ENCODE results near the gene SPON1. TPM values are rescaled to one million over a fixed set of nuclear protein-coding genes. Genes with fewer than 3 reads are reported as not detected.
"Not testable (repeated sequence)": the region's sequence is repeated elsewhere in the genome, so short reads cannot be mapped to it uniquely, and the experiment has no call there.

SPON1 gene
- total RNA-seq, 1 experiment from 2014 or later: not detected

DNA sequence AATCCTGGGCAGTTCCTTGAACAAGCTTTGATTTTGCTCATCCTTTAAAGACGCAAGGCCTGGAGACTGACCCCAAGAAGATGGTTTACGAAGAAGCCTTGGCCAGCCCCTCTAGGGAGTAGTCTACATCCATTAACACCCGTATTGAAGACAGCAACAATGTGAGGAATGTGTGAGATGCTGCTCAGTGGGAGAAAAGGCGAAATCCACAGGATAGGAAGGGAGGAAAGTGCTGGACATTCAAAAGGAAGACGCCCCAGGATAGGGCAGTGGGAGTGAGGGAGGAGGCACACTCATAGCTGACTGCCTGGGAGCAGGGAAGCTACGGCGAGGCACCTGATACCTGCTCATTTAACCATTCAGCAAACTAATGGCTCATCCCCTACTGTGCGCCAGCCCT, 282.4 kb downstream of the SPON1 start:
- Histone ChIP-seq H3K27me3 (no peaks in the 10 kb centered on the region), H3K9me3 (no peaks in the 10 kb centered on the region), H3K4me3 (no peak overlapping the region), H3K36me3 (no peaks in the 10 kb centered on the region)
- no peak for DNase-seq

- Histone ChIP-seq H3K9me3 (no peaks in the 10 kb centered on the region), H3K36me3 (no peaks in the 10 kb centered on the region), H3K27me3 (no peaks in the 10 kb centered on the region), H3K4me3 (no peak overlapping the region)
- no peak for DNase-seq
Measured at GRCh38 chr11:14245444-14245843, 282.9 kb downstream of the SPON1 start.

DNA sequence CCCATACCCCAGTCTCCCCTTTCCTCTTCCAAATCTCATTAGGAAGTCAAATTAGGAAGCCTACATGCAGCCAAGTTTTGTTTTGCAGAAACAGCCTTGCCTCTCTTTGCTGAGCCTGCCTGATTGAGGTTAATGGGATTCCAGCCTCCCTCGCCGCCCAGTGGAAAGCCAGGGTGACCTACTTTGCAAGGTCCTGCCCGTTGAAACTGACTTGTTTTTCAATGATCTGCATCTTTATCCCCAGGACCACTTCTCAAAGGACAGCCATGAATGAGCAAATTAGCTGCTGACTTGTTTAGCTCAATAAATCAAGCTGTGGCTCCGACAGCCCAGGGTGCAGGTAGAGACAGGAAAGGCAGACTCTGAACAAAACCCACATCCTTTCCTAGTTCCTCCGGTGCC, 286.1 kb downstream of the SPON1 start:
- DNase-seq: no peak
- Histone ChIP-seq H3K9me3 (no peaks in the 10 kb centered on the region), H3K36me3 (no peaks in the 10 kb centered on the region), H3K27me3 (no peaks in the 10 kb centered on the region), H3K4me3 (no peak overlapping the region)

GRCh38 chr11:14249121-14249963, 286.8 kb downstream of the SPON1 start:
- no peaks in the 10 kb centered on the region for H3K27me3 ChIP-seq
- DNase-seq: no peak
- H3K9me3 ChIP-seq: no peaks in the 10 kb centered on the region
- no peaks in the 10 kb centered on the region for H3K36me3 ChIP-seq
- H3K4me3 ChIP-seq: no peak overlapping the region

DNA sequence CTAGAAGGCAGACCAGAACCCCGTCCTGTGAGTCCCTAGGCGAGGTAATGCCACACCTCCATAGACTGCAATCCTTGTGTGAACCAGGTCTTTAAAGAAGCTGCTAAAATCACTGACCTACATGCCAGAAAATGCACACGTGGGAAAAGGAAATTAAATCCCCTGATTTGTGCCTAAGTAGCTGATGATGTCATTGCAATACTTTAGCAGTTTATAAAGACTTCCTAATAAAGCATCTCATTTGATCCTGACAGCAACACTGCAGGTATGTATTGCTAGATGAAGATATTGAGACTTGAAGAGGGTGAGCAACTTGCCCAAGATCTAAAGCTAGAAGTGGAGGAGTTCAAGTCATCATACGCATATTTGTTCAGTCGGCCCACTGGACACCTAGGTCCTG, 289.2 kb downstream of the SPON1 start:
- Histone ChIP-seq H3K4me3 (no peak overlapping the region), H3K9me3 (no peaks in the 10 kb centered on the region), H3K36me3 (no peaks in the 10 kb centered on the region), H3K27me3 (no peaks in the 10 kb centered on the region)
- no peak for DNase-seq

DNA sequence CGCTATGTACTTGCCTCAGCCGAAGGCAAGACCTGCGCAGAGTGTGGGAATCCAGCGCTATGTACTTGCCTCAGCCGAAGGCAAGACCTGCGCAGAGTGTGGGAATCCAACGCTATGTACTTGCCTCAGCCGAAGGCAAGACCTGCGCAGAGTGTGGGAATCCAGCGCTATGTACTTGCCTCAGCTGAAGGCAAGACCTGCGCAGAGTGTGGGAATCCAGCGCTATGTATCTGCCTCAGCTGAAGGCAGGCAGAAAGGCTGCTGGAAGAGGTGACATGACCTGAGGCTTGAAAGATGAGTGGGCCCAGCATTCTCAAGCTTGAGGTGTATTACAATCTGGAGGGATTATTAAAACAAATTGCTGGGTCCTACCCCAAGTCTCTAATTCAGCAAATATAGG, 290.0 kb downstream of the SPON1 start:
- H3K4me3 ChIP-seq, H3K36me3 ChIP-seq, DNase-seq, H3K9me3 ChIP-seq, H3K27me3 ChIP-seq: not testable (repeated sequence)

- Histone ChIP-seq H3K4me3 (no peak overlapping the region), H3K27me3 (no peaks in the 10 kb centered on the region), H3K36me3 (no peaks in the 10 kb centered on the region), H3K9me3 (no peaks in the 10 kb centered on the region)
- no peak for DNase-seq
Measured at GRCh38 chr11:14253421-14253820, 290.9 kb downstream of the SPON1 start.

GRCh38 chr11:14253840-14254239, 291.3 kb downstream of the SPON1 start:
- H3K4me3 ChIP-seq: no peak overlapping the region
- H3K9me3 ChIP-seq: no peaks in the 10 kb centered on the region
- no peaks in the 10 kb centered on the region for H3K27me3 ChIP-seq
- no peaks in the 10 kb centered on the region for H3K36me3 ChIP-seq
- no peak for DNase-seq

GRCh38 chr11:14254533-14255237, 292.2 kb downstream of the SPON1 start:
- Histone ChIP-seq H3K9me3 (no peaks in the 10 kb centered on the region), H3K4me3 (no peak overlapping the region), H3K27me3 (no peaks in the 10 kb centered on the region), H3K36me3 (no peaks in the 10 kb centered on the region)
- DNase-seq: no peak

- Histone ChIP-seq H3K9me3 (no peaks in the 10 kb centered on the region), H3K27me3 (no peaks in the 10 kb centered on the region), H3K36me3 (no peaks in the 10 kb centered on the region), H3K4me3 (no peak overlapping the region)
- no peak for DNase-seq
Measured at GRCh38 chr11:14255238-14255534, 292.7 kb downstream of the SPON1 start.

DNA sequence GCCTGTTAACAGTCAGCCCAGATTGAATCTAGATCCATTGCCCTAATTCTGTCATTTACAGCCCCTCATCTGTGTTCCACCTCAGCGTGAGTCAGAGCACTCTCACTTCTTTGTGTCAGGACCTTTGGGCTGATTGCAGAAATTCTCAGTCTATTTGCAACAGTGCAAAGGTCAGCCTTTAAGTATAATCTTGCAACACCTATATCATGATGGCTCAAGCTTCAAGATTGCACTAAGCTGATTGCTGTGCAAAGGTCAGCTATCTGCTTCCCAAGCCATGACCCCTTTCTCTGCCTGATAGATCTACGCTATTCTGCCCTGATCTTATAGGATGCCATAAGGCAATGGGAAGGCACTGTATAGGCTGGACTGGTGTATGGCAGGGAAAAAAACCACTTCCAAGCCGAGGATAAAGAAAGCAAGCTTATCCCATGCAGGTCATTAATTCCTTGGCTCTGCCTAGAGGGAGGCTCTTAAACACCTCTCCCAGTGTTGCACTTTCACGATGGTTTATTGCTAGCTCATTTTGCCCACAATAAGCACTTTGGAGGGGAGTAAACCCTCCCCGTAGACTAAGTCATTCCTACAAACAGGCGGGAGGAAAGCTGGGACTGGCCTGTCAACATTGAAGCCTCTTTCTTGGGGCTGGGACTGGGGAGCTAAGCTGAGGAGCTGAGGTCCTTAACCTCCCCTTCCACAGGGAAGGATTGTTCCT, 295.9 kb downstream of the SPON1 start:
- DNase-seq: no peak
- H3K27me3 ChIP-seq: no peaks in the 10 kb centered on the region
- H3K36me3 ChIP-seq: no peaks in the 10 kb centered on the region; the same call in 1 of the 2 replicates
- H3K4me3 ChIP-seq: no peak overlapping the region
- no peaks in the 10 kb centered on the region for H3K9me3 ChIP-seq

DNA sequence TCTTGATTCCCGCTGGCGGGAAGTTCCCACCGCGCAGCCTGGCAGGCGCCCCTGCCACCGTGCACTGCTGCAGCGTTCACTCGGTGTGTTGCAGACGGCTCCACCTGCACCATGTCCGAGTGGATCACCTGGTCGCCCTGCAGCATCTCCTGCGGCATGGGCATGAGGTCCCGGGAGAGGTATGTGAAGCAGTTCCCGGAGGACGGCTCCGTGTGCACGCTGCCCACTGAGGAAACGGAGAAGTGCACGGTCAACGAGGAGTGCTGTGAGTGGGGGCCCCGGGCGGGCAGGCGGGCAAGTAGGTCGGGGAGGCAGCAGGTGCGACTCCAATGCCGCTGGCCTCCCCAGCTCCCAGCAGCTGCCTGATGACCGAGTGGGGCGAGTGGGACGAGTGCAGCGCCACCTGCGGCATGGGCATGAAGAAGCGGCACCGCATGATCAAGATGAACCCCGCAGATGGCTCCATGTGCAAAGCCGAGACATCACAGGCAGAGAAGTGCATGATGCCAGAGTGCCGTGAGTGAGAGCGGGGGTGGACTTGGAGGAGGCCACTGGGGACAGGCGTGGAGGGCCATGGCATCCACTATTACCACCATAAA, 296.8 kb downstream of the SPON1 start:
- Histone ChIP-seq H3K4me3 (no peak overlapping the region), H3K27me3 (no peaks in the 10 kb centered on the region), H3K36me3 (no peaks in the 10 kb centered on the region; the same call in 1 of the 2 replicates), H3K9me3 (no peaks in the 10 kb centered on the region)
- no peak for DNase-seq

GRCh38 chr11:14259878-14260277, 297.4 kb downstream of the SPON1 start:
- DNase-seq: no peak
- Histone ChIP-seq H3K9me3 (no peaks in the 10 kb centered on the region), H3K4me3 (no peak overlapping the region), H3K36me3 (peaks cover 5% of the 10 kb centered on the region), H3K27me3 (no peaks in the 10 kb centered on the region)

DNA sequence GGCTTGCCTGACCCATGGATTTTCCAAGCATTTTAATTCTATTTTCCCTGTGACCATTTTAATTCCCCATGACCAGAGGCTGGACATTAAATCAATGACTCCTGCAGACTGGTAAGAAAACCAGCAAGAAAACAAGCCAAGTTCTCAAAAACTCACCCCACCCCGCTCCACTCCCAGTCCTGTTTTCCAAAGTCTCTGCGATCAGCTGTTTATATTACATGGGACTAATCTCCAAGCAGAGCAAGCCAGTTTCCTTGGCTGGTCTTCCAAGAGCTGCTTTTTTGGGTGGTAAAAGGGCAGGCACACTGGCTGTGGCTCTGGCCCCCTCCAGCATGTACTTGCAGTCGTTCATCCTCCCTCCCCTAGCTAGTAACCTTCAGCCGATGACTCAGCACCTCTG, 298.5 kb downstream of the SPON1 start:
- Histone ChIP-seq H3K4me3 (no peak overlapping the region), H3K36me3 (peaks cover 14% of the 10 kb centered on the region), H3K9me3 (no peaks in the 10 kb centered on the region), H3K27me3 (no peaks in the 10 kb centered on the region)
- DNase-seq: no peak

DNA sequence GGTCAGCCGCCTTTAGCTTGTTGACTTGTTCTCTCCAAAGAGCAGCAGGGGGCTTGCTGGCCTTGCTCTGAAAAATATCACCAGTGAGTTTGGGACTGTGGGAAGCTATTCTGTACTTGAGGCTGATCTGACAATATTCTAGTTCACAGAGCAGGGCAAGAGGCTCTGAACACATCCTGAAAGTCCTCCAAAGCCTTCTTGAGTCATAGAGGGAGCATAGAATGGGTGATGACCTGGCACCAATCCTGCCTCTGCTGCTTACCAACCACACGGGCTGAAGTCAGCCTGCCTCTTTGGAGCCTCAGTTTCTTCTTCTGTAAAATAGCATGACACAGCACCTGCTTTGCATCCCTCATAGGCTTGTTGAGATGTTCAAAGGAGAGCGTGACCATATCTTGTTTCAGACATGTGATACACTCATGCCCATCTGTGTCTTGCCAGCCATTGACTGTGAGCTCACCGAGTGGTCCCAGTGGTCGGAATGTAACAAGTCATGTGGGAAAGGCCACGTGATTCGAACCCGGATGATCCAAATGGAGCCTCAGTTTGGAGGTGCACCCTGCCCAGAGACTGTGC, 299.8 kb downstream of the SPON1 start:
- no peak for DNase-seq
- Histone ChIP-seq H3K9me3 (no peaks in the 10 kb centered on the region), H3K27me3 (no peaks in the 10 kb centered on the region), H3K36me3 (peaks cover 16% of the 10 kb centered on the region), H3K4me3 (no peak overlapping the region)

DNA sequence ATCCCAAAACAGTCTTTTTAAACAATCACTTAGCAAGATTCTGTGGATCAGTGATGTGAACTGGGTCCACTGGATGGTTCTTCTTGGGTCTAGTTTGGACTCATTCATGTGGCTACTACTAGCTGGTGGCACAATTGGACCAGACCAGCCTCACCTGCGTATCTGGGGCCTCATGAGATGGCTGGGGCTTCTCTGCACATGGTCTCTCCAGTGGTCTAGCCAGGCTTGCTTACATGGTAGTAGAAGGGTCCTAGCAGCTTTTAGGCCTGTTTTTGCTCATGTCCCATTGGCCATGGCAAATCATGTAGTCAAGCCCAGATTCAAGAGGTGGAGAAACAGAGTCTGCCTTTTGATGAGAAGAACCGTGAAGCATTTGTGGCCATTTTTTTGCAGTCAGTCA, 302.4 kb downstream of the SPON1 start:
- Histone ChIP-seq H3K9me3 (no peaks in the 10 kb centered on the region), H3K4me3 (no peak overlapping the region), H3K36me3 (peaks cover 26% of the 10 kb centered on the region), H3K27me3 (no peaks in the 10 kb centered on the region)
- no peak for DNase-seq

GRCh38 chr11:14266622-14267021, 304.1 kb downstream of the SPON1 start:
- Histone ChIP-seq H3K4me3 (no peak overlapping the region), H3K9me3 (no peaks in the 10 kb centered on the region), H3K36me3 (peaks cover 29% of the 10 kb centered on the region), H3K27me3 (no peaks in the 10 kb centered on the region)
- DNase-seq: no peak
